DND-41 (cell line): ENCODE measurements around the gene PI4KB.

Experiments
- ATAC-seq: fragments of 200-7000 bp; cut with Tn5 transposase; 3 replicates; pipeline ENCODE4 v1.9.1; 2021; ENCODE audit warnings: low read depth; ENCODE audit not compliant: insufficient read depth
- DNase-seq: peaks from one replicate; pipeline ENCODE4 v3.0.0-alpha.2; 2020
- H2AFZ ChIP-seq: 2 replicates; pipeline ENCODE4 v1.6.0; 2012; ENCODE audit warnings: low read depth, low read length
- H3K27ac ChIP-seq: 2 replicates; pipeline ENCODE4 v1.5.1; 2012; ENCODE audit warnings: low read length, inconsistent platforms
- H3K27me3 ChIP-seq: fragments of 200-600 bp; sonication (generic); 2 replicates; pipeline ENCODE4 v1.6.0; 2012; ENCODE audit warnings: low read length, mild to moderate bottlenecking, inconsistent platforms; ENCODE audit not compliant: insufficient read depth, poor library complexity
- H3K36me3 ChIP-seq: 2 replicates; pipeline ENCODE4 v1.5.1; 2012; ENCODE audit warnings: low read length, inconsistent platforms; ENCODE audit not compliant: insufficient read depth
- H3K4me1 ChIP-seq: 2 replicates; pipeline ENCODE4 v1.5.1; 2012; ENCODE audit warnings: mild to moderate bottlenecking, low read length; ENCODE audit not compliant: insufficient read depth
- H3K4me2 ChIP-seq: 2 replicates; pipeline ENCODE4 v1.6.0; 2012; ENCODE audit warnings: mild to moderate bottlenecking, moderate library complexity, low read length, inconsistent platforms; ENCODE audit not compliant: insufficient read depth
- H3K4me3 ChIP-seq, 2 experiments: fragments of 200-600 bp in 1 of 2; shearing (Covaris generic) in 1 of 2; 2 replicates each; pipeline ENCODE4 v1.5.1; 2012 to 2016; ENCODE audit warnings: inconsistent platforms in 2 of 2, low read length in 2 of 2, mild to moderate bottlenecking in 2 of 2, low read depth in 1 of 2, moderate library complexity in 1 of 2
- H3K79me2 ChIP-seq: 2 replicates; pipeline ENCODE4 v1.6.0; 2012; ENCODE audit warnings: low read length, inconsistent platforms; ENCODE audit not compliant: insufficient read depth
- H3K9ac ChIP-seq: 2 replicates; pipeline ENCODE4 v1.6.0; 2012; ENCODE audit warnings: low read depth, mild to moderate bottlenecking, inconsistent platforms, low read length, moderate library complexity
- H3K9me3 ChIP-seq: 2 replicates; pipeline ENCODE4 v1.5.1; 2012; ENCODE audit warnings: low read length, moderate library complexity, mild to moderate bottlenecking, inconsistent platforms; ENCODE audit not compliant: insufficient read depth, severe bottlenecking
- H4K20me1 ChIP-seq: 2 replicates; pipeline ENCODE4 v1.6.0; 2012; ENCODE audit warnings: low read length; ENCODE audit not compliant: insufficient read depth
- CTCF ChIP-seq: IDR thresholded peaks from 2 replicates; pipeline ENCODE4 v1.5.1; 2012; ENCODE audit warnings: borderline replicate concordance, low read length, moderate library complexity, mild to moderate bottlenecking; ENCODE audit not compliant: poor library complexity, severe bottlenecking; ENCODE audit errors: extremely low read depth
- EZH2 ChIP-seq: IDR thresholded peaks from 3 replicates; pipeline ENCODE4 v1.6.1; 2012; ENCODE audit warnings: borderline replicate concordance, low read depth, mild to moderate bottlenecking, moderate library complexity, low read length, inconsistent platforms; ENCODE audit not compliant: severe bottlenecking

The PI4KB gene

GRCh38 chr1:151243683-151244216 is 83.5 kb downstream of the PI4KB start:
- no peak overlapping the region for H2AFZ ChIP-seq
- no peak overlapping the region for H3K4me3 ChIP-seq
- H3K36me3 ChIP-seq, result peaks cover 95% of the 10 kb centered on the region
- no peak overlapping the region for H3K27ac ChIP-seq
- no peaks in the 10 kb centered on the region for H3K4me1 ChIP-seq
- TF ChIP-seq EZH2, result no peak
- no peak for TF ChIP-seq CTCF
- no peaks in the 10 kb centered on the region for H4K20me1 ChIP-seq
- ATAC-seq, result no peak
- no peak for DNase-seq
- H3K79me2 ChIP-seq, result no peaks in the 10 kb centered on the region
- H3K9me3 ChIP-seq, result no peaks in the 10 kb centered on the region
- no peak overlapping the region for H3K9ac ChIP-seq
- no peaks in the 10 kb centered on the region for H3K27me3 ChIP-seq
- no peak overlapping the region for H3K4me2 ChIP-seq

- Histone ChIP-seq H3K36me3 (peaks cover 95% of the 10 kb centered on the region), H3K4me2 (no peak overlapping the region), H3K4me1 (no peaks in the 10 kb centered on the region), H3K79me2 (no peaks in the 10 kb centered on the region), H2AFZ (no peak overlapping the region), H3K9ac (no peak overlapping the region), H3K4me3 (no peak overlapping the region), H3K27me3 (no peaks in the 10 kb centered on the region), H3K27ac (no peak overlapping the region), H4K20me1 (no peaks in the 10 kb centered on the region), H3K9me3 (no peaks in the 10 kb centered on the region)
- TF ChIP-seq EZH2 (no peak), CTCF (no peak)
- DNase-seq (no peak), ATAC-seq (no peak)
Observed at GRCh38 chr1:151242442-151242841, 84.8 kb downstream of the PI4KB start.
